IPS DF 19.7 (cell line): Measurements from ENCODE around the gene CDK14.

Experiments
- DNase-seq: peaks from one replicate; pipeline ENCODE4 v3.0.0-alpha.2; 2013; ENCODE audit warnings: low read depth, low spot score

Gene CDK14

GRCh38 chr7:90838799-90839198 lies 242.7 kb downstream of the CDK14 start:
- DNase-seq = no peak

DNA sequence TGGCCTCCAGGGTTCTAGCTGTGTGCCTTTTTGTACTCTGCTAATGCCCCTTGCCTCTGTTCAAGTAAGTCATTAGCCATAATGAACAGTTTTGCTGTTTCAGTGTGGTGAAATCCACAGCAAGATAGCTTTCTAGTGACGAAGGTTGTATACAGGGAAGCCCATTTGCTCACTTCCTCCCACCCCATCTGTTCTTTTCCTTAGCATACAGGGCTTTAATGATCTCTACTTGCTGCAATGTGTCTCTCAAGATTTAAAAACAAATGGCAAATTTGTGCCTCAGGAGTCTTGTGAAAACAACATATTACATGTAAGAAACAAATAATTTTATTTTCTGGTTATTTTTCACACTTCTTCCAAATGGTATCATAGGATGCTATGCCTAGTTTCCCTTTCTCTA lies 243.2 kb downstream of the CDK14 start:
- no peak for DNase-seq

GRCh38 chr7:90839727-90840291 lies 243.7 kb downstream of the CDK14 start:
- no peak for DNase-seq

- DNase-seq = no peak
These were observed 245.8 kb downstream of the CDK14 start for GRCh38 chr7:90841759-90842429.

- DNase-seq = no peak
These were observed 246.3 kb downstream of the CDK14 start for GRCh38 chr7:90842430-90842788.

- DNase-seq = no peak
These were observed 247.4 kb downstream of the CDK14 start for GRCh38 chr7:90843472-90843871.

- no peak for DNase-seq
These were observed 248.3 kb downstream of the CDK14 start for GRCh38 chr7:90844421-90844820.

- no peak for DNase-seq
These were observed 250.1 kb downstream of the CDK14 start for GRCh38 chr7:90846192-90846591.

DNA sequence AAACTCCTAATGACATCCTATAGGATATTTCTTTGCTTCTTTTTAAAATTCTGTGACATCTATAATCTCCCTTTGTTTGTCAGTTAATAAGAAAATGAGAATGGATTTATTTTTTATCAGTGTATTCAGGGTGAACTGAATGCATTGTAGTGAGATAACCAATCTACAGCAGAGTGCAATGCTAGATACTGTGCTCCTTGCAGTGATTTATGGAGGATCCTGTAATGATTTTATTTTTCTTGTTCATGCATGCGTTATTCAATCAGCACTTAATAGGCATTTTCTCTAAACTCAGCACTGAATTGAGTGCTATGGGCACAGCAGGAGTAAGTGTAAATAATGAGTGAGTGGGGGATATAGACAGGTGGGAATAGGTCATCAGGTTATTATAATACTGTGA lies 253.9 kb downstream of the CDK14 start:
- no peak for DNase-seq

GRCh38 chr7:90850471-90850870 lies 254.3 kb downstream of the CDK14 start:
- DNase-seq = no peak

GRCh38 chr7:90853205-90853604 lies 257.1 kb downstream of the CDK14 start:
- DNase-seq = no peak

DNA sequence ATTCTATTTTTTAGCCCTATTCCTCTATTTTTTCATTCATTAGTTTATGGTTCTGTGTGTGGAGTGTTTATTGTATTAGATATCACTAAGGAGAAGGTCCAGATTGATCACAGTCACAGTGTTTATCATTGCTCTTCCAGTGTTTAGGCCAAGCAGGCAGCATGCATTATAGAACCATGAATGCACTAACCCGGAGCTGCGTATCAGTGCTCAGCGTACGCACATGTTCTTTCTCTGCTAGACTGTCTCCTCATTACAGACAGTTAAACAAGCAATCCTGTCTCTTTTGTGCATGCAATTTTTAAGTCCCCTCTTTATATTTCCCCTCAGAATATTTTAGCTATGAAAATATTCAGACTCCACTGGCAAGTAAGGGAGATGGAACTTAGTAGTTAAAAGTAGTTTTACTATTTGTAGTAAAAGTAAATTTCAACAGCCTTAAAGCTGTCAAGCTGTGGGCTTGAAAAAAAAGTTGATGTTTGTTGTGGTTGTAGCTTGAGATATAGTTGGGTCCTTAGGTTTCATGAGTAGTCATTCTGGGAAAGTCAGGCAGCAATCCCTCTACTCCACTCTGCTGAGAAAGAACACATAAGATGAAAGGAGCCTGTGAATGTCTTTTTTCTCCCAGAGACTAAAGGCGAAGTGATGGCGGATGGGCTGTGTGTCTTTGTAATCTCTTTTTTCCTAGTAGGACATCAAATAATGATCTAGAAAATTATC lies 260.4 kb downstream of the CDK14 start:
- DNase-seq = no peak

DNA sequence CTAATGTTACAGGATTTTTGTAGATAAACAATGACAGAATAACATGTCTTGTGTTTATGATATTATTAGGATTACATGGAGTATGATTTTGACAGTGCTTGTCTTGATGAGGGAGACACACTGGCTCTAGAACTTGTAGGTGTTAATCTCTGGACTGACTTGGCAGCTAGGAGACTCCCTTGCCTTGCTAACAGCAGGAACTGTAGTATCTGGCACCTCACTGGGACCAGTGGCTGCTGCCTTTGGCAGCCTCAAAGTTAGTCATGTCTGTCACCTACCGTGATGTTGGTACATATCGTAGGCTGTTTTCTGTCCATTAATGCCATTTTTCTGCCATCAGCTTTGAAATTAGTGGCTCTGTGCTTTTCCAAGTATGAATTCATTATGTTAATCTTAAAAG lies 261.5 kb downstream of the CDK14 start:
- no peak for DNase-seq

- DNase-seq = no peak
These were observed 262.4 kb downstream of the CDK14 start for GRCh38 chr7:90858546-90858945.

GRCh38 chr7:90859521-90859920 lies 263.4 kb downstream of the CDK14 start:
- DNase-seq = no peak

- no peak for DNase-seq
These were observed 268.0 kb downstream of the CDK14 start for GRCh38 chr7:90864088-90864487.

- no peak for DNase-seq
These were observed 273.2 kb downstream of the CDK14 start for GRCh38 chr7:90869335-90869734.

- no peak for DNase-seq
These were observed 280.6 kb downstream of the CDK14 start for GRCh38 chr7:90876701-90877100.

GRCh38 chr7:90877201-90877600 lies 281.1 kb downstream of the CDK14 start:
- no peak for DNase-seq

GRCh38 chr7:90879924-90880323 lies 283.8 kb downstream of the CDK14 start:
- DNase-seq = no peak

- no peak for DNase-seq
These were observed 290.3 kb downstream of the CDK14 start for GRCh38 chr7:90886416-90886815.

GRCh38 chr7:90889210-90889609 lies 293.1 kb downstream of the CDK14 start:
- DNase-seq = no peak

- no peak for DNase-seq
These were observed 293.5 kb downstream of the CDK14 start for GRCh38 chr7:90889644-90890043.
